Stimulated activated naive CD8-positive, alpha-beta T cell treated with anti-CD3 and anti-CD28 coated beads, Interleukin-15, Interleukin-2, amounts not matched to agents 100 U/mL and 50 U/mL, for 24 hours (primary cell): ENCODE results near the gene FYB2.

Experiments
- ATAC-seq: fragments of 150-1000 bp; cut with Tn5 transposase; one replicate; pipeline ENCODE4 v1.10.0; 2021
- DNase-seq: peaks from one replicate; pipeline ENCODE4 v3.0.0; 2021

Gene FYB2

DNA sequence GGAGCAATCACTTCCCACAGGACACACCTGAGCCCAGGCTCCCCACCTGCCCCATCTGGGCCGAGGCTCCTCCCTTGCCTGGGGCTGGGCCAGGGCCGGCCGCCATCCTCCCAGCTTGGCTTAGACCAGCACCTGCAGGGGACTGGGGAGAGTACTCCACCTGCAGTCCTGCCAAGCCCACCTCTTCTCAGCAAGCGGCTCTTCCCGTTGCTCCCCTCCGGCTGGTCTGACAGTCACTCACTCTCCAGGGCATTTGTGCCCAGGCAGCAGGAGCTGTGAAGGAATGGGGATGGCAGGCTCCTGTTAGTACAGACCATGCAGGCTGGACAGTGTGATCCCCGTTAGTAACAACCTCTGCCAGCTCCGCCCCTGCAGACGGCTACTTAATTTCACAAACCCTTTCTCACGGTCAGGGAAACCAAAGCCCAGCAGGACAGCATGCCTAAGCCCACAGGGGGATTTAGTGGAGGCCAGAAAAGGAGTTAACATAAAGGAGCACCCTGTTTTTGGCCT, at the start of gene FYB2:
FYB2 (minus strand) TSS at position 18 of the 513 bp plus-strand sequence. CDS start 114 bp downstream, outside the sequence.
- peak; percentile 29 for ATAC-seq

GRCh38 chr1:56868761-56869160, 49.6 kb upstream of the FYB2 start:
- DNase-seq, result no peak
- ATAC-seq, result no peak

More for the DNA sequence above, at the start of gene FYB2:
- DNase-seq, result no peak

- ATAC-seq (no peak), DNase-seq (no peak)
These were observed 48.3 kb upstream of the FYB2 start for GRCh38 chr1:56867491-56867890.

GRCh38 chr1:56866656-56867055, 47.5 kb upstream of the FYB2 start:
- DNase-seq (no peak), ATAC-seq (no peak)

GRCh38 chr1:56864430-56864829, 45.2 kb upstream of the FYB2 start:
- no peak for ATAC-seq

DNA sequence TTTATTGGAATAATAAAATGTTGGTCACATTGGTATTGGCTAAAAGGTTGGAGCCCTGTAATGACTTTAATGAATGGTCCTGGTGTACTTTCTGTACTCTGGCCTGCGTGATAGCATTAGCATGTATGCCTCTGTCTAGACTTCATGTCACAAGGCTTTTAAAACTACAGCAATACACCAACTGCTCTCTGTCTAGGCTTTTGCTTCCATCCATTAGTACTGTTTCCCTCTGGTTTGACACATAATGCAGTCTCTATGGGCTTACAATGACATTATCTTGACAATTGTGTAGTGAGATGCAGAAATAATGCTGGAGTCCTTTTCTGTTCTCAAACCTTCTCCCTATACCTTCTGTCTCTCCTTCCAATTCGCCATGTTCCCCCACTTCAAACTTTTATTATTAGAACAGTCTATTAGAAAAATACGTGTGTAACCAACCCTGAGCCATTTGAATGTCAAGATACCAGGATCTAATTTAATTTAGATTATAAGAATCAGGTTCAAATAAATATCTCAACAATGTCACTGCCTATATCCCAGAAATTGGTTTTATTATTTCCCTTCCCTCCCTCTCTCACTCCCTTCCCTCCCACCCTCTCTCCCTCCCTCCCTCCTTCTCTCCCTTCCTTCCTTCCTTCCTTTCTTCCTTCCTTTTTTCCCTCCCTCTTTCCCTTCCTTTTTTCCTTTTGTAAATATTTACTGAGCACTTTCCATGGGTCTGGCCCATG, 44.2 kb upstream of the FYB2 start:
- DNase-seq (no peak), ATAC-seq (no peak)

More at GRCh38 chr1:56864430-56864829, 45.2 kb upstream of the FYB2 start:
- no peak for DNase-seq

GRCh38 chr1:56859287-56859686, 40.1 kb upstream of the FYB2 start:
- DNase-seq (no peak), ATAC-seq (no peak)

DNA sequence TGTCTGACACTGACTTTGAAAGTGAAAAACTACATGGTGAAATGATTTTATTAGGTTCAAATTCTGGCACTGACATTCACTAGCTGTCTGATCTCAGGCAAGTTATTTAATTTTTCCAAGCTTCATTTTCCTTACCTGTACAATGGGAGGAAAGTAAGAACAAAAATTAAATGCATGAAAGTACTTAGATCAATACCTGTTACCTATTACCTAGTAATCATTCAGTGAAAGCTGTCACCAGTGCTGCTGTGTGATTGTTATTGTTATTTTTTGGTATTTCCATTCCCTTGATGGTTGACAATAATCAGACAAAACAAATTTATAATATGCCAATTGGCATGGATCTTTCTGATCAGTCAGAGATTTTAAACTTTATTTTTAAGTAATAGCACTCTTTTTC, 37.0 kb upstream of the FYB2 start:
- ATAC-seq (no peak), DNase-seq (no peak)

DNA sequence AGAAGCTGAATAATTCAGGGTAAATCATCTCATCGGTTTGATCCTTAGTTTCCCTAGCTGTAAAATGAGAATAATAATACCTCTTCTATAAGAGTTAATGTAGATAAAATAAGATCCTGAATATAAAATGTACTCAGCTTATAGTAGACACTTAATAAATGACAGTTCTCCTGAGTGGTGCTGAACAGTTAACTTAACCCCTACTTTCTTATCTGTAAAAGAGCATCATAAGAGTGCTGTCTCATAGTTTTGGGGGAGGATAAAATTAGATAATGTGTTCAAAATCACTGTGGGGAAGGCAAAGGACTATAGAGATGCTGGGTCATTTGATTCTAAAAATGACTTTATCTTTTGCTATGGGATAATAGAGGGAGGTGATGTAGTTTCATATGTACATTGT, 36.0 kb upstream of the FYB2 start:
- no peak for DNase-seq
- ATAC-seq, result no peak

DNA sequence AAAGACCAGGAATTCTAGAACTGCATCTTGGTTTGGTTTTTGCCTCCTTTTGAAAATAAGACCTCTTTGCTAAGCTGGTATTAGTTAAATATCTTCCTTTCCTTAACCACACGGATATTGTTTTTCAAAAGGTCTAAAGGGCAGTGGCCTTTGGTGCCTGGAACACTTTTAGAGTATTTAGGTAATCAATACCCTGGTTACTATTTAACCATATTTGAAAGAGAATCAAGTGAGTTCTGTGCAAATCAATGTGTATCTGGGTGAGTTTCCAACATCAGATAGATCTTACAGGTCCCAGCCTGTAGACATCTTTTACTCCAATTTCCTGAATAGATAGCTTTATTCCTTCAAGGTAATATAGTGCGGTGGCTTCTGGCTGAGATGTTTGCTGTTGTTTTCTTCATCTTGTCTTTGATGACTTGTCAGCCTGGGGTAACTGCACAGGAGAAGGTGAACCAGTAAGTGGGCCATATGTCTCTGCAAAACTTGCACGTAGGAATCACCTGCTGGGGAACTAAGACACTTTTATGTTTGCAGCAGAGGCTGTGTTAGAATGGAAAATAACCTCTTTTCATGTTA, 35.4 kb upstream of the FYB2 start, which contains the start of gene C8A:
C8A (plus strand) TSS at position 277 of the 579 bp plus-strand sequence; CDS start at position 382, 105 bp downstream.
- no peak for DNase-seq
- no peak for ATAC-seq

DNA sequence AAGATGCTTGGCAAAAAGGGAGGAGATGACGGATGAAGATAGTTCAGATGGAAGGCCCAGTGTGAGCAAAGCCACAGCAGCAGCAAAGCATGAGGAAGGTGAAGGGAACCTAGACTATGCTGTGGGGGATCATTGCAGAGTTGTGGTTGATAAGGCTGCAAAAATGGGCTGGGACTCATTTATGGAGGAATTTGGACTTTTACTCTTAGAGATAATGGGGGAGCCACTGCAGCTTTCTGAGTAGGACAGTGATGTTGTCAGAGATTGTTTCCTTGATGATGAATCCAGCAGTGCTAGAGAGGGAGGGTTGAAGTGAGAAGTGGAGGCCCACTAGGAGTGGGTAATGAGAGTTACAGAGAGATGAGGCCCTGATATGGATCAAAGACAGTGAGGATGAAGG, 33.3 kb upstream of the FYB2 start:
- ATAC-seq (no peak), DNase-seq (no peak)

- ATAC-seq, result no peak
- DNase-seq, result no peak
These were observed 31.7 kb upstream of the FYB2 start for GRCh38 chr1:56850922-56851321.

GRCh38 chr1:56850411-56850810, 31.2 kb upstream of the FYB2 start:
- DNase-seq (no peak), ATAC-seq (no peak)

- ATAC-seq (no peak), DNase-seq (no peak)
These were observed 30.5 kb upstream of the FYB2 start for GRCh38 chr1:56849750-56850149.

DNA sequence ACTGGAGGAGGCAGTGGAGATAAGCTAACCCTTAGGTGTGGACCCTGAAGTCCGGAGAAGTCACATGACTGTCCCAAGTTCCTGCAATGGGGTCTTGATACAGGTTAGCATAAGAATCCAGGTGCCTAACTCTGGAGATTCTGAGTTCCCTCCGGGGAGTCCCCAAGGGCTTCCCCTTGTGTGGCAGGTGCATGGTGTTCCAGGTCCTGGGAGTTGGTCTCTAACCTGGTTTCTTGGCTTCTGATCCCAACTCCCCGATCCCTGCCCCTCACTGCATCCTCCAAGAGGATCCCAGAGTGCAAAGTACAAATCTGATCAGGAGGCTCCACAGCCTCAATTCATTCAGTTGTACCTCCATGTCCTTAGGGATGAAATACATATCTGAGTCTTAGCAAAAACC, 26.1 kb upstream of the FYB2 start:
- ATAC-seq (no peak), DNase-seq (no peak)

- DNase-seq, result no peak
- ATAC-seq, result no peak
These were observed 25.4 kb upstream of the FYB2 start for GRCh38 chr1:56844545-56845136.

DNA sequence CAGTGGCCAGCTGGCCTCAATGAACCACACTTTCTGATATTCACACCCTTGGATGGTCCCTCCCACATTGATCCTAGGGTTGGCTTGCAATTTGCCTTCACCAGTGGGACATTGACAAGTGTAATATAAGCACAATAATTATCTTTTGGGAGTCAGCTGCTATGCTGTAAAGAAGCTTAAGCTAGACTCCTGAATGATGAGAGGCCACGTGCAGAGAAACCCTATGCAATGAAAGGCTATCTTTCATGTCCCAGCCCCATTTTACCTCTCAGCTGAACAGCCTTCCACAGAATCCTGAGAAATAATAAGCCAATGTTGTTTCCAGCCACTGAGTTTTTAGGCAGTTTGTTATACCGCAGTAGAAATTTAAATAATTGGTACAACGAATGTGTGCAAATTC, 24.3 kb upstream of the FYB2 start:
- ATAC-seq (no peak), DNase-seq (no peak)

DNA sequence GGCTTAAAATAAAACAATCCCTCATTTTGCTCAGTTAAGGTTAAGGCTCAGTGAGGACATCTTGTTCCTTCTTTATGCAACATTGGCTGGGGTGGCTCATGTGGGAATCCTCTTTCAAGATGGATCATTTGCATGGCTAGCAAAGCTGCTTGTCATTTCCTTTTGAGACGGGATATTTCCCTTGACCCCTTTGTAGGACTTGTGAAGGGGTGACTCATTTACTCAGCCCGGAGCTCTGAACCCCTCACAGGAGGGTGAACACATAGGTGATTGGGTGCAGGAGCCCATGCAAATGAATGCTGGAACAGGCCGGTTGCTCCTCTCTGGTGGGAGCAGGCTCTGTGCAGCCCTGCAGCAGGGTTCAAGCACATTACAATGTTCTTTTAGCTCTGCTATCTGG, 19.6 kb upstream of the FYB2 start:
- no peak for ATAC-seq
- DNase-seq, result no peak

DNA sequence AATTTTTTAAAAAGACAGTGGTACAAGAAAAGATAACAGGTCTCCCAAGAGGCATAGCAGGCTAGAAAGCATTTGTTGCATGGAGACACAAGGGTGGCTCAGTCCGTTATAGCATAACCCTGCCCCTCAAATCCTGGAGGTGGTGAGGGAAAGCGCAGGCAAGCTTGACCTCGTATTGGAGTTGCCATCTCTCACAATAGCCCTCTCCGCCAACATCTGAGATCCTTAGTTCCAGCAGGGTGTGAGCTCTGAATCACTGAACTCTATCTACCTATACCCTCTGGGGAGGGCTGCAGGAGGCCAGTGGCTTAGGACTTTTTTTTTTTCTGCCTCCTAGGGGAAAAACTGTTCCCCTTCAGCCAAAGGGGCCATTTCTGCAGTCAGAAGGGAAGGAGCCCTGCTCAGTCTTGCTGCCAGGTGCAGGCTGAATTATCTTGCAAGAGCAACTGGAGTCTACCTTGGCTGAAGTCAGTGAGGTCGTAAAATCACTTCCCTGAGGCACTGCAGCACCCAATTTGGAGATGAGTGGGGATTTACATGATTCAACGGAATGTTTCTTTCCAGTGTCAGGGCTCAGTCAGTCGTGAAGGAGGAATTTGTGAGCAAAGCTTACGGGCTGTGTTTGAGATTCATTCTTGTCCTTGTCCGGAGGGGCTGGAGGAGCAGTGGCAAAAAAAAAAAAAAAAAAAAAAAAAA, 18.2 kb upstream of the FYB2 start:
- DNase-seq, result no peak
- no peak for ATAC-seq

- ATAC-seq (no peak), DNase-seq (no peak)
These were observed 17.2 kb upstream of the FYB2 start for GRCh38 chr1:56836359-56836758.

GRCh38 chr1:56835657-56836056, 16.5 kb upstream of the FYB2 start:
- ATAC-seq, result no peak
- DNase-seq, result no peak

DNA sequence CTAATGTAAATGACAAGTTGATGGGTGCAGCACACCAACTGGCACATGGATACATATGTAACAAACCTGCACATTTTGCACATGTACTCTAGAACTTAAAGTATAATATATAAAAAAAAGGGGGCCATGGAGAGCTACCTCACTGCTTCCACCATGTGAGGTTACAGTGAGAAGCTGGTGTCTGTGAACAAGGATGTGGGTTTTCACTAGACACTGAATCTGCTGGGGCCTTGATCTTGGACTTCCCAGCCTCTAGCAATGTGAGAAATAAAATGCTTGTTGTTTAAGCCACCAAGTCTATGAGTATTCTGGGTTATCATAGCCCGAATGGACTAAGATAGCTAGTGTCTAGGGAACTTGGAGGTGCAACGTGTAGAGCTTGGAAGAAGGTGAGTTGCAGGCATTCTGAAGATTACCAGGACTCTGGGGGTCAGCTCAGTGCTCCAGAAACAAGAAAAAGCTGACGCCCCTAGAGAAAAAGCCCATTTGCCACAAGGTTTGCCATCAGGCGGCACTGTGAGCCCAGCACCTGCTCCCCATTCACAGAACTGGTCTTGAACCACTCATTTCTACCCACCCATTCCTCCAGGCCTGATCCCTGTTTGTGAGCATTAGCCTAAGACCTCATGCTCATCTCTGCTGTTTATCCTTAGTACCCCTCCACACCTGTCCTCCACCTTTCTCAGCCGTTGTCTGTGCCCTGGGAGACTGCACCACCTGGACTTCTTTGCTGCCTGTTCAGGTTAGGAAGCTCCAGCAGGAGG, 15.1 kb upstream of the FYB2 start:
- no peak for ATAC-seq

More for the DNA sequence above, 15.1 kb upstream of the FYB2 start:
- no peak for DNase-seq
